Measurements from ENCODE around the gene EMC7. TPM values are rescaled to one million over a fixed set of nuclear protein-coding genes. Genes with fewer than 3 reads are reported as not detected.

EMC7 gene
- 63.1 TPM for total RNA-seq
- long read RNA-seq, transcript EMC7-201 (5 exons, 1,155 nt): major isoform, 104 of 120 reads
- long read RNA-seq, partial matches to known transcripts: 1 of 120 reads
- long read RNA-seq, other reads (novel, unspliced or antisense): 14 of 120 reads

- DNase-seq (peak; percentile 99), ATAC-seq (peak; percentile 100)
- Histone ChIP-seq H3K36me3 (no peaks in the 10 kb centered on the region), H3K27ac (peak within 1 kb of the TSS; percentile 91), H3K9me3 (no peaks in the 10 kb centered on the region), H3K27me3 (ENCODE audit: low read depth) (no peaks in the 10 kb centered on the region), H3K4me3 (peak within 1 kb of the TSS; percentile 78), H3K4me1 (peaks cover 25% of the 10 kb centered on the region)
- intact Hi-C loops (cut with DNase I): no loop called here
- TF ChIP-seq, protein P1, sequence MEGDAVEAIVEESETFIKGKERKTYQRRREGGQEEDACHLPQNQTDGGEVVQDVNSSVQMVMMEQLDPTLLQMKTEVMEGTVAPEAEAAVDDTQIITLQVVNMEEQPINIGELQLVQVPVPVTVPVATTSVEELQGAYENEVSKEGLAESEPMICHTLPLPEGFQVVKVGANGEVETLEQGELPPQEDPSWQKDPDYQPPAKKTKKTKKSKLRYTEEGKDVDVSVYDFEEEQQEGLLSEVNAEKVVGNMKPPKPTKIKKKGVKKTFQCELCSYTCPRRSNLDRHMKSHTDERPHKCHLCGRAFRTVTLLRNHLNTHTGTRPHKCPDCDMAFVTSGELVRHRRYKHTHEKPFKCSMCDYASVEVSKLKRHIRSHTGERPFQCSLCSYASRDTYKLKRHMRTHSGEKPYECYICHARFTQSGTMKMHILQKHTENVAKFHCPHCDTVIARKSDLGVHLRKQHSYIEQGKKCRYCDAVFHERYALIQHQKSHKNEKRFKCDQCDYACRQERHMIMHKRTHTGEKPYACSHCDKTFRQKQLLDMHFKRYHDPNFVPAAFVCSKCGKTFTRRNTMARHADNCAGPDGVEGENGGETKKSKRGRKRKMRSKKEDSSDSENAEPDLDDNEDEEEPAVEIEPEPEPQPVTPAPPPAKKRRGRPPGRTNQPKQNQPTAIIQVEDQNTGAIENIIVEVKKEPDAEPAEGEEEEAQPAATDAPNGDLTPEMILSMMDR (IDR thresholded peaks at IDR 0.05): no peak
These were observed at the start of gene EMC7, which contains the start of gene PGBD4 for GRCh38 chr15:34101366-34102174. TSS of gene EMC7 (minus strand) at chr15:34101862. CDS start at chr15:34101839, 23 bp downstream. TSS of gene PGBD4 (plus strand) at chr15:34102083. CDS start at chr15:34102532, 449 bp downstream.

- Histone ChIP-seq H3K27ac (no peak overlapping the region), H3K9me3 (no peaks in the 10 kb centered on the region), H3K36me3 (peaks cover 88% of the 10 kb centered on the region), H3K4me3 (no peak overlapping the region), H3K4me1 (no peaks in the 10 kb centered on the region), H3K27me3 (ENCODE audit: low read depth) (no peaks in the 10 kb centered on the region)
- TF ChIP-seq, protein P1 (IDR thresholded peaks at IDR 0.05): no peak
- intact Hi-C loops (cut with DNase I): no loop called here
- no peak for DNase-seq
- ATAC-seq: no peak
These were observed 45.9 kb upstream of the EMC7 start for GRCh38 chr15:34147371-34148140.

DNA sequence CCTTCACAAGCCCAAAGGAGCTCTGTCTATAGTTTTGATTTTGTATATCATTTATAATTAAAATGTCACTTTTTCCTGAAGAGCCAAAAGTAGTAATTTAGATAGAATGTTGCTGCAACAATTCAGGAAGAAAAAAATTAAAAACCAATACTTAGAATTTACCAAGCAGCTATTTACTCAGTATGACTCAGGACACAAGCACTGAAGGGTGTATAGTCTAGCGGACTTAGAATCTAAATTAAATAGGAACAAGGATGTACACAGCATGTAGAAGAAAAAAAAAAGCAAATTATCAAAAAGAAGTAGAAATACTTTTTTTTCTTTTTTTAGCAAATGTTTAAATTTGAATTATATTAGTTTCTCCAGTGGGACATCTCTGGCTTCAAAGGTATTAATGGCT is 31.8 kb upstream of the EMC7 start:
- peaks cover 3% of the 10 kb centered on the region for H3K36me3 ChIP-seq
- TF ChIP-seq, protein P1 (IDR thresholded peaks at IDR 0.05): no peak
- intact Hi-C loops (cut with DNase I): no loop called here
- H3K27me3 ChIP-seq (ENCODE audit: low read depth): no peaks in the 10 kb centered on the region
- DNase-seq (no peak), ATAC-seq (no peak)
- no peaks in the 10 kb centered on the region for H3K4me1 ChIP-seq
- no peaks in the 10 kb centered on the region for H3K9me3 ChIP-seq
- H3K4me3 ChIP-seq: no peak overlapping the region
- no peak overlapping the region for H3K27ac ChIP-seq

DNA sequence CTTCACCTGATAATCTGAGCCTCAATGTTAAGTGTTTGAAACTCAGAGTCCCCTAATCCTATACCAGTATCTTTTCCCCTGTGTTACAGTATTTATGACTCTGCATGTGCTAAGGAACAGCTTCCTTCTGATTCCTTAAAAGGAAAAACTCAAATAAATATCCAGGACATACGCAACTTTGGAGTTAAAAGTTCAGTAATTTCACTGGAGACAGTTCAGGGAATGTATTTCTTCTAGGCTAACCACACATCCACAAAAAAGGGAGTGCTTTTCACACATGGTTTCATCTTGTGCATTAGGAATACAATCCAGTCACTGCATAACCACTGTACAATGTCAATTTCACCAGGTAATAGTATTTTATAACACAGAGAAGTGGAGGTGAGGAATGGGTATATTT is 31.2 kb upstream of the EMC7 start:
- intact Hi-C loops (cut with DNase I): no loop called here
- Histone ChIP-seq H3K27ac (no peak overlapping the region), H3K4me1 (no peaks in the 10 kb centered on the region), H3K27me3 (ENCODE audit: low read depth) (no peaks in the 10 kb centered on the region), H3K9me3 (no peaks in the 10 kb centered on the region), H3K4me3 (no peak overlapping the region), H3K36me3 (no peaks in the 10 kb centered on the region)
- ATAC-seq (no peak), DNase-seq (no peak)
- TF ChIP-seq, protein P1 (IDR thresholded peaks at IDR 0.05): no peak

GRCh38 chr15:34128898-34129297 is 27.2 kb upstream of the EMC7 start:
- no peak for DNase-seq
- Histone ChIP-seq H3K4me3 (no peak overlapping the region), H3K27ac (no peak overlapping the region), H3K9me3 (no peaks in the 10 kb centered on the region), H3K36me3 (no peaks in the 10 kb centered on the region), H3K4me1 (no peaks in the 10 kb centered on the region), H3K27me3 (ENCODE audit: low read depth) (no peaks in the 10 kb centered on the region)
- intact Hi-C loops (cut with DNase I): no loop called here
- TF ChIP-seq, protein P1 (IDR thresholded peaks at IDR 0.05): no peak
- no peak for ATAC-seq
